Diencephalon (tissue), 1 donor: ENCODE results near the gene RASGEF1C. TPM values are rescaled to one million over a fixed set of nuclear protein-coding genes. Genes with fewer than 3 reads are reported as not detected.

Experiments used
- total RNA-seq: library from RNA; depleted of rRNA; stranded (reverse); fragments of >200 nt; gene quantifications from one replicate; pipeline ENCODE4 v1.2.3, GENCODE V29; 2014

RASGEF1C gene
- total RNA-seq: 8.5 TPM

GRCh38 chr5:180209137-180209581, at the start of gene RASGEF1C:
RASGEF1C (minus strand) TSS chr5:180209211; CDS start chr5:180138052, 71,159 bp downstream.

DNA sequence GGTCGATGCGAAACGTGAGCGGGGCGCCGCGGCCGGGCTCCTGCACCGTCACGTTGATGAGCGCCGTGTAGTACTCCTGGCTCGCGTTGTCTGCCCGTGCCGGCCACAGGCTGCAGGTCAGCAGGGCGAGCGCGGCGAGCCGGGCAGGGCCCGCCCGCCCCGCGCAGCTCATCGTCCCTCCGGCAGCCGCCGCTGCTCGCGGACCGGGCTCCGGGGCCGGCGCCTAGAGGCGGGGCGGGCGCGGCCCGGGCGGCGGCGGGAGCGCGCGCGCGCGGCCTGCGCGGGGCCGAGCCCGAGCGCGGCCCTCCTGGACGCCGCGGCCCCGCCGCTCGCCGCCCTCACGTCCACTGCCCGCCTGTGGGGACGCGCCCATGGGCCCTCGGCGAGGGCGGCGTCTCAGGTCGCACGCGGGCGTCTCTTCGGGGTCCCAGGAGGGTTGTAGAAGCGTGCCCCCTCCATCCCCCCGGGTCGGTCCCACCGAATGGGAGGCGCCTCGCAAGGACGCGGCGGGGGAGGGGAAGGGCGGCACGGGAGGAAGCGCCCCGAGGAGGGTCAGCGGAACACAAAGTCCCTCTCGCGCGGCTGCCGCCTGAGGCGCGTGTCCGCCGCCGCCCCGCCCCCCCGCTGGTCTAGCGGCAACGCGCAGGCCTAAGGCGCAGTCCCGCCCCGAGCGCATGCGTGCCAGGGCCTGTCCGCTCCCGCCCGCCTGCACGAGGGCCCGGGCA, 137.3 kb downstream of the RASGEF1C start, which contains the start of gene RNF130:
Gene RNF130, minus strand, starts transcription at position 229 of the 725 bp plus-strand sequence. Its CDS starts 57 bp downstream, at position 172.

Other genes starting within 250 kb of the RASGEF1C start
- gene RNF130, start 137.5 kb downstream of the RASGEF1C start, total RNA-seq: 69.0 TPM
- 107 TPM for gene MAPK9, start 82.9 kb upstream of the RASGEF1C start, total RNA-seq
- gene GFPT2, start 144.1 kb upstream of the RASGEF1C start, total RNA-seq: 12.9 TPM